Mesenchymal stem cell (in vitro differentiated cells and primary cell): ENCODE results near the gene IFTAP.

ENCODE experiments used
- DNase-seq: peaks from one replicate; pipeline ENCODE4 v3.0.0-alpha.2; 2013
- H2AFZ ChIP-seq: one replicate; pipeline ENCODE4 v1.6.1; 2013; ENCODE audit warnings: low read depth, mild to moderate bottlenecking, control low read depth, inconsistent platforms, low read length, moderate library complexity
- H2AK5ac ChIP-seq: 2 replicates; pipeline ENCODE4 v1.6.1; 2013; ENCODE audit warnings: low read length, moderate library complexity, mild to moderate bottlenecking, inconsistent platforms; ENCODE audit not compliant: severe bottlenecking
- H2BK120ac ChIP-seq: one replicate; pipeline ENCODE4 v1.6.1; 2013; ENCODE audit warnings: low read depth, mild to moderate bottlenecking, inconsistent platforms, low read length, moderate library complexity
- H2BK12ac ChIP-seq, 2 experiments: one replicate each; pipeline ENCODE4 v1.6.1; 2013; ENCODE audit warnings: inconsistent platforms in 2 of 2, low read length in 2 of 2, mild to moderate bottlenecking in 2 of 2, moderate library complexity in 2 of 2, control low read depth in 1 of 2
- H2BK15ac ChIP-seq: one replicate; pipeline ENCODE4 v1.6.1; 2013; ENCODE audit warnings: mild to moderate bottlenecking, low read depth, inconsistent platforms; ENCODE audit not compliant: poor library complexity, severe bottlenecking
- H2BK5ac ChIP-seq: 2 replicates; pipeline ENCODE4 v1.6.1; 2013; ENCODE audit warnings: low read depth, mild to moderate bottlenecking, low read length, control low read depth, inconsistent platforms; ENCODE audit not compliant: poor library complexity, severe bottlenecking
- H3K14ac ChIP-seq, 2 experiments: one replicate each; pipeline ENCODE4 v1.6.1; 2013; ENCODE audit warnings: inconsistent platforms in 2 of 2, low read length in 2 of 2, control low read depth in 1 of 2, mild to moderate bottlenecking in 1 of 2, moderate library complexity in 1 of 2
- H3K18ac ChIP-seq, 2 experiments: one replicate each; pipeline ENCODE4 v1.6.1; 2013; ENCODE audit warnings: inconsistent platforms in 2 of 2, low read length in 2 of 2, control low read depth in 1 of 2, low read depth in 1 of 2, mild to moderate bottlenecking in 1 of 2
- H3K23ac ChIP-seq, 2 experiments: one replicate each; pipeline ENCODE4 v1.6.1; 2013; ENCODE audit warnings: inconsistent platforms in 2 of 2, low read length in 2 of 2, mild to moderate bottlenecking in 2 of 2, moderate library complexity in 2 of 2, control low read depth in 1 of 2
- H3K27ac ChIP-seq: 2 replicates; pipeline ENCODE4 v1.5.1; 2013; ENCODE audit warnings: mild to moderate bottlenecking, moderate library complexity, low read length, control low read depth, inconsistent platforms; ENCODE audit not compliant: poor library complexity, severe bottlenecking
- H3K27me3 ChIP-seq, 2 experiments: 2 replicates each; pipeline versions ENCODE4 v1.6.1 to v1.7.0; 2013; ENCODE audit warnings: low read length in 2 of 2, mild to moderate bottlenecking in 2 of 2, moderate library complexity in 2 of 2, control low read depth in 1 of 2, inconsistent platforms in 1 of 2; ENCODE audit not compliant: control insufficient read depth in 1 of 2, insufficient read depth in 1 of 2
- H3K36me3 ChIP-seq, 2 experiments: 2 replicates each; pipeline versions ENCODE4 v1.6.1 to v1.7.0; 2013; ENCODE audit warnings: low read length in 2 of 2, control low read depth in 1 of 2, inconsistent platforms in 1 of 2, low read depth in 1 of 2, mild to moderate bottlenecking in 1 of 2; ENCODE audit not compliant: insufficient read depth in 2 of 2, control insufficient read depth in 1 of 2
- H3K4ac ChIP-seq, 2 experiments: one replicate each; pipeline ENCODE4 v1.6.1; 2013; ENCODE audit warnings: inconsistent platforms in 2 of 2, low read length in 2 of 2, mild to moderate bottlenecking in 2 of 2, moderate library complexity in 2 of 2, control low read depth in 1 of 2, low read depth in 1 of 2
- H3K4me1 ChIP-seq: 2 replicates; pipeline ENCODE4 v1.6.1; 2013; ENCODE audit warnings: low read depth, low read length, control low read depth; ENCODE audit not compliant: control insufficient read depth, insufficient read depth
- H3K4me2 ChIP-seq: 2 replicates; pipeline ENCODE4 v1.6.1; 2013; ENCODE audit warnings: low read length, mild to moderate bottlenecking, inconsistent platforms; ENCODE audit not compliant: poor library complexity, severe bottlenecking
- H3K4me3 ChIP-seq, 2 experiments: 2 replicates each; pipeline versions ENCODE4 v1.5.1 to v1.7.0; 2013; ENCODE audit warnings: low read length in 2 of 2, mild to moderate bottlenecking in 2 of 2, control low read depth in 1 of 2, low read depth in 1 of 2; ENCODE audit not compliant: insufficient read depth in 1 of 2
- H3K79me1 ChIP-seq: replicated peaks from 2 replicates; pipeline ENCODE4 v1.6.1; 2013; ENCODE audit warnings: mild to moderate bottlenecking, control low read depth, low read length, inconsistent platforms; ENCODE audit not compliant: poor library complexity, severe bottlenecking
- H3K9ac ChIP-seq: 2 replicates; pipeline ENCODE4 v1.7.0; 2013; ENCODE audit warnings: mild to moderate bottlenecking, low read length, moderate library complexity
- H3K9me3 ChIP-seq: 2 replicates; pipeline ENCODE4 v1.7.0; 2013; ENCODE audit warnings: mild to moderate bottlenecking, low read length; ENCODE audit not compliant: control insufficient read depth
- H4K8ac ChIP-seq: one replicate; pipeline ENCODE4 v1.6.1; 2013; ENCODE audit warnings: inconsistent platforms, mild to moderate bottlenecking, low read length, moderate library complexity
- H4K91ac ChIP-seq: one replicate; pipeline ENCODE4 v1.6.1; 2013; ENCODE audit warnings: mild to moderate bottlenecking, low read length, inconsistent platforms
- WGBS: methylation state at CpG from one replicate; pipeline ENCODE4 v1.1.7; 2013; ENCODE audit warnings: mixed read lengths; 5-methylcytosine and 5-hydroxymethylcytosine counted together

The IFTAP gene

GRCh38 chr11:36627471-36627870, 33.2 kb downstream of the IFTAP start:
- Histone ChIP-seq H4K8ac (no peak overlapping the region), H3K79me1 (peaks cover 6% of the 10 kb centered on the region), H3K4ac (no peak overlapping the region), H3K27me3 (no peaks in the 10 kb centered on the region), H2BK5ac (no peak overlapping the region), H3K4me3 (no peak overlapping the region), H3K18ac (no peak overlapping the region), H3K4me2 (no peak overlapping the region), H2AFZ (no peak overlapping the region), H3K14ac (no peak overlapping the region), H3K9ac (no peak overlapping the region), H2AK5ac (no peak overlapping the region), H4K91ac (no peak overlapping the region), H2BK15ac (no peak overlapping the region), H3K4me1 (peaks cover 2% of the 10 kb centered on the region), H3K36me3 (no peaks in the 10 kb centered on the region), H2BK12ac (no peak overlapping the region), H2BK120ac (no peak overlapping the region), H3K23ac (no peak overlapping the region), H3K9me3 (no peaks in the 10 kb centered on the region), H3K27ac (no peak overlapping the region)
- no peak for DNase-seq
- 91% methylated on average over 2 of the region's 2 CpGs for WGBS

DNA sequence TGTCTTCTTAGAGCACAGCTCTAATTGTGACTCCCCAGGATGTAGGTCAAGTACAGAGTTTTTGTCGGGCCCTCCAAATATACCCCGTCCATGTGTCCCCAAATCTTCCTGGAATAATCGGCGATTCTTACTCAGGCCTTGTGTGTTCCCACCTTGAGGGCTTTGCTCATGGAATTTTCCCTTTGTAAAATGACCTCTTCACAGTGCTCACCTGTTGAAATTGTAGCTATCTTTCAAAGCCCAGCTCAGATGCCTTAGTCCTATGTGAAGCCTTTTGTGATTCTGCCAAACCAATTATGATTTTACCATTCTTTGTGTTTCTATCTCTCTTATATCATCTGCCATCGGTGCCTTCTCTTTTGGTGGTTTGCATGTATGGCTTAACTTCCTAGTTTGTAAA, 33.8 kb downstream of the IFTAP start:
- Histone ChIP-seq H3K9me3 (no peaks in the 10 kb centered on the region), H3K36me3 (no peaks in the 10 kb centered on the region), H3K23ac (no peak overlapping the region), H4K91ac (no peak overlapping the region), H4K8ac (no peak overlapping the region), H2AK5ac (no peak overlapping the region), H2BK5ac (no peak overlapping the region), H3K9ac (no peak overlapping the region), H3K27me3 (no peaks in the 10 kb centered on the region), H3K79me1 (peaks cover 6% of the 10 kb centered on the region), H3K18ac (no peak overlapping the region), H2BK15ac (no peak overlapping the region), H3K4me1 (peaks cover 2% of the 10 kb centered on the region), H2AFZ (no peak overlapping the region), H3K4me3 (no peak overlapping the region), H2BK120ac (no peak overlapping the region), H3K4ac (no peak overlapping the region), H2BK12ac (no peak overlapping the region), H3K14ac (no peak overlapping the region), H3K4me2 (no peak overlapping the region), H3K27ac (no peak overlapping the region)
- 96% methylated on average over 4 of the region's 5 CpGs for WGBS
- no peak for DNase-seq

DNA sequence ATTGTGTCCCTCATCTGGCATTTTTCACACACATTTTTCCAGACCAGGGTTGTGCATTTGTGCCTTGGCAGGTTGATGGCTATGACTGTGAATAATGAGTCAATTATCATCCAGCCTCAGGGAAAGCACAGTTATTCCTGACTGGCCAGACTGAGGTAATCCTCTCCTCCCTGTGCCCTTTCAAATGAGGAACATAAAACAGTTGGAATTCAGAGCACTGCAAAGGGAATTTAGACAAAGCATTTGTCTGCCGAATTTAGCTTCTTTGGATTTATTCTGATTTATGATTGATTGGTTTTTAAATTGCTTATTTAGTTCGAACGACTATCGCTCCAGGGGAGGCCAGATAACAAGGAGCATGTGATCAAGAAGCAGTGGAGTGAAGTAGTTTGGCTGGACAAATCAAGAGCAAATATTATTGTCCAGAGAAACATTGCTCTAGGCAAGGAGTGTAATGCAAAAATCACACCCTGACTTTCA, 34.5 kb downstream of the IFTAP start:
- Histone ChIP-seq H3K9me3 (no peaks in the 10 kb centered on the region), H3K9ac (no peak overlapping the region), H3K4ac (no peak overlapping the region), H2BK15ac (no peak overlapping the region), H3K27ac (no peak overlapping the region), H3K14ac (no peak overlapping the region), H4K8ac (no peak overlapping the region), H3K79me1 (peaks cover 5% of the 10 kb centered on the region), H2AFZ (no peak overlapping the region), H3K4me1 (peaks cover 2% of the 10 kb centered on the region), H3K4me3 (no peak overlapping the region), H2BK5ac (no peak overlapping the region), H2AK5ac (no peak overlapping the region), H3K23ac (no peak overlapping the region), H3K36me3 (no peaks in the 10 kb centered on the region), H2BK120ac (no peak overlapping the region), H3K27me3 (no peaks in the 10 kb centered on the region), H2BK12ac (no peak overlapping the region), H4K91ac (no peak overlapping the region), H3K18ac (no peak overlapping the region), H3K4me2 (no peak overlapping the region)
- WGBS = 63% methylated on average over 4 of the region's 4 CpGs
- DNase-seq = no peak

GRCh38 chr11:36631774-36632173, 37.5 kb downstream of the IFTAP start:
- H3K79me1 ChIP-seq = peaks cover 2% of the 10 kb centered on the region
- H3K27me3 ChIP-seq = no peaks in the 10 kb centered on the region
- H3K4me3 ChIP-seq = no peak overlapping the region
- H2BK12ac ChIP-seq = no peak overlapping the region
- no peak overlapping the region for H2AFZ ChIP-seq
- H3K23ac ChIP-seq = no peak overlapping the region
- no peak overlapping the region for H3K14ac ChIP-seq
- H3K9ac ChIP-seq = no peak overlapping the region
- no peak overlapping the region for H3K4me2 ChIP-seq
- no peak overlapping the region for H2BK120ac ChIP-seq
- H3K27ac ChIP-seq = no peak overlapping the region
- no peak overlapping the region for H2BK15ac ChIP-seq
- 98% methylated on average over 2 of the region's 2 CpGs for WGBS
- no peak overlapping the region for H4K91ac ChIP-seq
- peaks cover 0 to 7% of the 10 kb centered on the region in 2 experiments for H3K36me3 ChIP-seq
- no peak overlapping the region for H4K8ac ChIP-seq
- H3K18ac ChIP-seq = no peak overlapping the region
- H3K4me1 ChIP-seq = no peaks in the 10 kb centered on the region
- no peak overlapping the region for H3K4ac ChIP-seq
- no peaks in the 10 kb centered on the region for H3K9me3 ChIP-seq
- H2AK5ac ChIP-seq = no peak overlapping the region
- DNase-seq = no peak
- no peak overlapping the region for H2BK5ac ChIP-seq
